ENCODE measurements around the gene NAPG. TPM values are rescaled to one million over a fixed set of nuclear protein-coding genes. Genes with fewer than 3 reads are reported as not detected.

NAPG gene
- total and polyA plus RNA-seq, 10 of the 15 experiments (the other 5 are each of a cell fraction or from before 2014, with no cell fraction given), result 20.5 to 34.8 (median 24.0) TPM

GRCh38 chr18:10580215-10580614 is 54.4 kb downstream of the NAPG start (continued):
- no peak for TF ChIP-seq BHLHE40 (IDR thresholded peaks at IDR 0.05; ENCODE audit: borderline replicate concordance in 1 of 2, low read depth in 2 of 2, low read length in 1 of 2)
- no peak for TF ChIP-seq ZNF274 (IDR thresholded peaks at IDR 0.05; ENCODE audit: insufficient read depth, insufficient read length)

DNA sequence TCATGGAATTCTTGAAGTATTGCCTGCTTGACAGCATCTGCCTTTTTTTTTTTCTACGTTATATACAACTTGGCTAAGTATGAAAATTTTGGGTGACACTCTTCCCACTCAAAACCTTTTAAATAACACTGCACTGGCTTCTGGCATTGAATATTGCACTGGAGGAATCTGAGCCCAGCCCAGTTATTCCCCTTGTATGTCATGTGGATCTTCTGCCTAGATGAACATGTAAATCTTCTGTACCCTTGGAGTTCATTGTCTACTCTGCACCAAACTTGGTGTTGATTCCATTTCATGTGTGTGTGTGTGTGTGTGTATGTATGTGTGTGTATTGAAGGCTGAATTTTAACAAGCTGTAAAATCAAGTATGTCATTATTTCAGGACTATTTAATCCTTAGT is 59.4 kb downstream of the NAPG start:
- CTCF ChIA-PET, result no interaction called here
- H3K79me2 ChIP-seq (ENCODE audit: control insufficient read depth, insufficient read depth, low read length), result no peaks in the 10 kb centered on the region
- H3K4me1 ChIP-seq (ENCODE audit: control insufficient read depth, insufficient read depth, low read length), result no peaks in the 10 kb centered on the region
- TF ChIP-seq RCOR1 (conservative IDR thresholded peaks at IDR 0.05; ENCODE audit: low read depth, low read length) (no peak), ZZZ3 (IDR thresholded peaks at IDR 0.05; ENCODE audit: control insufficient read depth, insufficient read length, low read depth) (no peak), HDAC2 (IDR thresholded peaks at IDR 0.05) (no peak), ZBTB11 (CRISPR knock-in tag; IDR thresholded peaks at IDR 0.05) (no peak), ETV6 (conservative IDR thresholded peaks at IDR 0.05 in 1 of 2, IDR thresholded peaks at IDR 0.05 in 1 of 2; ENCODE audit: borderline replicate concordance in 1 of 2, low read depth in 1 of 2) (no peak), ZNF217 (IDR thresholded peaks at IDR 0.05) (no peak)
- no peaks in the 10 kb centered on the region for H4K20me1 ChIP-seq (ENCODE audit: control insufficient read depth, insufficient read depth)
- FAIRE-seq (no peak), ATAC-seq (no peak), DNase-seq (ENCODE audit: low read depth, low spot score) (no peak)
- H3K27ac ChIP-seq (ENCODE audit: control insufficient read depth, insufficient read depth), result no peak overlapping the region
- no peaks in the 10 kb centered on the region for H3K36me3 ChIP-seq (ENCODE audit: control insufficient read depth in 2 of 2, insufficient read depth in 2 of 2, low read length in 1 of 2)
- H2AFZ ChIP-seq (ENCODE audit: control insufficient read depth, low read depth, low read length), result no peak overlapping the region
- SMC1A ChIA-PET (ENCODE audit: uncharacterized antibody, unreplicated experiment), result interaction anchor here (0.9 kb wide), 1 partner anchor 12 kb away, joined by 3 read pairs; no protein-coding TSS in a partner anchor
- H3K4me3 ChIP-seq, result no peak overlapping the region
- no peak overlapping the region for H3K9ac ChIP-seq (ENCODE audit: control insufficient read depth, insufficient read depth, low read length)
- H3K27me3 ChIP-seq (replicated peaks in 1 of 2; ENCODE audit: control insufficient read depth in 2 of 2, insufficient read depth in 2 of 2, low read length in 1 of 2), result no peaks in the 10 kb centered on the region
- RAD21 ChIA-PET (ENCODE audit: unreplicated experiment), result interaction anchor here (1.1 kb wide), 1 partner anchor 25 kb away, joined by 3 read pairs; no protein-coding TSS in a partner anchor
- no TSS peak for BruUV-seq (replicated peaks)
- intact Hi-C loops (cut with micrococcal nuclease; ENCODE audit: unreplicated experiment) (no loop called here), in situ Hi-C loops (cut with MboI) (no loop called here)
- POLR2A ChIA-PET, result no interaction called here
- 50% methylated on average over 1 of the region's 1 CpG for WGBS (ENCODE audit: insufficient coverage, insufficient replicate concordance, low lambda C conversion rate, missing lambda C conversion rate)
- H3K4me2 ChIP-seq (ENCODE audit: control insufficient read depth, insufficient read depth), result no peak overlapping the region
- H3K9me3 ChIP-seq (replicated peaks; ENCODE audit: control insufficient read depth, insufficient read depth, low read length), result no peaks in the 10 kb centered on the region

Measured in GM12878 (cell line).